Neuronal stem cell (in vitro differentiated cells): ENCODE results near the gene PSD2.

Source experiments
- DNase-seq: peaks from one replicate; pipeline ENCODE4 v3.0.0-alpha.2; 2013; ENCODE audit warnings: low spot score
- H2AFZ ChIP-seq: one replicate; pipeline ENCODE4 v1.6.1; 2013; ENCODE audit warnings: mild to moderate bottlenecking, low read length, inconsistent platforms
- H2AK5ac ChIP-seq: 2 replicates; pipeline ENCODE4 v1.6.1; 2013; ENCODE audit warnings: low read depth, mild to moderate bottlenecking, inconsistent platforms, low read length, moderate library complexity, mixed read lengths
- H2BK120ac ChIP-seq: 2 replicates; pipeline ENCODE4 v1.6.1; 2013; ENCODE audit warnings: low read depth, mild to moderate bottlenecking, inconsistent platforms, low read length, moderate library complexity, mixed read lengths
- H2BK12ac ChIP-seq: one replicate; pipeline ENCODE4 v1.6.1; 2013; ENCODE audit warnings: low read length, inconsistent platforms
- H2BK15ac ChIP-seq: 2 replicates; pipeline ENCODE4 v1.6.1; 2013; ENCODE audit warnings: mild to moderate bottlenecking, low read length, inconsistent platforms, mixed read lengths
- H2BK5ac ChIP-seq: one replicate; pipeline ENCODE4 v1.6.1; 2013; ENCODE audit warnings: inconsistent platforms, mild to moderate bottlenecking, low read length, moderate library complexity
- H3K14ac ChIP-seq: one replicate; pipeline ENCODE4 v1.6.1; 2013; ENCODE audit warnings: low read length, inconsistent platforms
- H3K18ac ChIP-seq: 2 replicates; pipeline ENCODE4 v1.6.1; 2013; ENCODE audit warnings: low read length, inconsistent platforms
- H3K23ac ChIP-seq: 2 replicates; pipeline ENCODE4 v1.6.1; 2013; ENCODE audit warnings: low read depth, mild to moderate bottlenecking, mixed read lengths, low read length, inconsistent platforms; ENCODE audit not compliant: poor library complexity
- H3K27ac ChIP-seq: replicated peaks from 3 replicates; pipeline ENCODE4 v1.5.1; 2013; ENCODE audit warnings: low read length, inconsistent platforms
- H3K27me3 ChIP-seq, 3 experiments: 2 replicates each; pipeline ENCODE4 v1.6.1; 2013; ENCODE audit warnings: low read length in 3 of 3, mild to moderate bottlenecking in 2 of 3, inconsistent platforms in 1 of 3, low read depth in 1 of 3, mixed read lengths in 1 of 3, moderate library complexity in 1 of 3; ENCODE audit not compliant: control insufficient read depth in 3 of 3, insufficient read depth in 3 of 3
- H3K36me3 ChIP-seq, 2 donors: replicated peaks in 1 of 2; 2 replicates each; pipeline ENCODE4 v1.6.1; 2013; ENCODE audit warnings: low read length in 2 of 2; ENCODE audit not compliant: control insufficient read depth in 2 of 2, insufficient read depth in 2 of 2
- H3K4ac ChIP-seq: 2 replicates; pipeline ENCODE4 v1.6.1; 2013; ENCODE audit warnings: inconsistent platforms, mild to moderate bottlenecking, low read length, moderate library complexity
- H3K4me1 ChIP-seq, 2 donors: 1 replicate in 1 of 2; 2 replicates in 1 of 2; pipeline ENCODE4 v1.6.1; 2013; ENCODE audit warnings: low read length in 2 of 2, low read depth in 1 of 2; ENCODE audit not compliant: control insufficient read depth in 2 of 2, insufficient read depth in 1 of 2
- H3K4me2 ChIP-seq: one replicate; pipeline ENCODE4 v1.6.1; 2013; ENCODE audit warnings: mild to moderate bottlenecking, low read length, inconsistent platforms; ENCODE audit not compliant: insufficient read depth, poor library complexity, severe bottlenecking
- H3K4me3 ChIP-seq, 2 donors: 2 replicates each; pipeline ENCODE4 v1.5.1; 2013; ENCODE audit warnings: low read length in 2 of 2, mild to moderate bottlenecking in 2 of 2, inconsistent platforms in 1 of 2, moderate library complexity in 1 of 2
- H3K79me1 ChIP-seq: one replicate; pipeline ENCODE4 v1.6.1; 2013; ENCODE audit warnings: low read depth, mild to moderate bottlenecking, inconsistent platforms, low read length, moderate library complexity
- H3K9ac ChIP-seq: one replicate; pipeline ENCODE4 v1.6.1; 2013; ENCODE audit warnings: mild to moderate bottlenecking, low read depth, low read length, inconsistent platforms; ENCODE audit not compliant: poor library complexity
- H3K9me3 ChIP-seq, 2 donors: replicated peaks in 1 of 2; 2 replicates each; pipeline versions ENCODE3 to v1.6.1; 2013; ENCODE audit warnings: low read length in 2 of 2, mild to moderate bottlenecking in 2 of 2, inconsistent platforms in 1 of 2, low read depth in 1 of 2, mixed read lengths in 1 of 2, moderate library complexity in 1 of 2; ENCODE audit not compliant: control insufficient read depth in 2 of 2, insufficient read depth in 1 of 2
- H4K8ac ChIP-seq: one replicate; pipeline ENCODE4 v1.6.1; 2013; ENCODE audit warnings: low read depth, mild to moderate bottlenecking, inconsistent platforms, low read length, moderate library complexity
- H4K91ac ChIP-seq: one replicate; pipeline ENCODE4 v1.6.1; 2013; ENCODE audit warnings: low read length, low read depth, mild to moderate bottlenecking, inconsistent platforms; ENCODE audit not compliant: poor library complexity
- WGBS, 2 donors: extraction: QIAGEN DNeasy Blood & Tissue Kit; methylation state at CpG; one replicate each; pipeline ENCODE4 v1.1.7; 2013; ENCODE audit warnings: missing lambda C conversion rate in 2 of 2, mixed read lengths in 1 of 2; ENCODE audit not compliant: insufficient read length in 2 of 2, insufficient replicate concordance in 1 of 2; ENCODE audit errors: extremely low coverage in 2 of 2; 5-methylcytosine and 5-hydroxymethylcytosine counted together

Gene PSD2

DNA sequence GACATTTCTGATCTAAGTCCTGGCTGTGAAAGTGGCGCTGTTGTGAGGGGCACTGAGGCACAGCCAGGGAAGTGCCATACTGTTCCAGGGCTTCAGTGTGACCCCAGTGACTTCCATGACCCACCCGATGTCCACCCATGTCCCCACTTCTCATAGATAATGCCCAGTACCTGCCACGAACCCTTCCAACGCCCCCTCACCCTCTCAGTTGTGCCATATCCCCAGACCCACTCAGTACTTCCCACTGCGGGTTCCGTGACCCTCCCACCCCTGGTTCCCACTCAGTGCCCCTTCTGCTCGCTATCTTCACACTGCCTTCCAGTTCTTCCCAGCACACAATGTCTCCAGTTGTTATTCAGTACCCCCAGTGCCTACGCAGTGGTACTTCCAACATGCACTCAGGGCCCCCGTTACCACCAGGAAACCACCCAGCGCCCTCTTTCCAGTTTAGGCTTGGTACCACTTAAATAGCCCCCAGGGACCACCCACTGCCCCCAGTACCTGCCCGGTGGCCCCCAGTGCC lies 30.7 kb upstream of the PSD2 start:
- Histone ChIP-seq H3K36me3 (no peaks in the 10 kb centered on the region), H2AK5ac (peak overlapping the region; percentile 82), H3K79me1 (no peaks in the 10 kb centered on the region), H3K18ac (peak overlapping the region; percentile 92), H4K91ac (no peak overlapping the region), H3K9ac (peak overlapping the region; percentile 14), H3K4me3 (peak overlapping the region in 1 of 2 donors; percentile 33), H3K27ac (no peak overlapping the region), H3K4ac (no peak overlapping the region), H2BK120ac (no peak overlapping the region), H2BK5ac (no peak overlapping the region), H3K4me1 (peaks cover 17 to 29% of the 10 kb centered on the region in 2 donors), H3K9me3 (no peaks in the 10 kb centered on the region), H3K4me2 (no peak overlapping the region), H3K27me3 (peaks cover 0 to 36% (median 20%) of the 10 kb centered on the region in 3 experiments), H2AFZ (peak overlapping the region; percentile 99), H2BK15ac (peak overlapping the region; percentile 2), H3K23ac (no peak overlapping the region), H2BK12ac (peak overlapping the region; percentile 87), H3K14ac (peak overlapping the region; percentile 9), H4K8ac (no peak overlapping the region)
- WGBS, 2 donors: no CpG with 5 or more reads among the region's 11 CpGs
- no peak for DNase-seq

DNA sequence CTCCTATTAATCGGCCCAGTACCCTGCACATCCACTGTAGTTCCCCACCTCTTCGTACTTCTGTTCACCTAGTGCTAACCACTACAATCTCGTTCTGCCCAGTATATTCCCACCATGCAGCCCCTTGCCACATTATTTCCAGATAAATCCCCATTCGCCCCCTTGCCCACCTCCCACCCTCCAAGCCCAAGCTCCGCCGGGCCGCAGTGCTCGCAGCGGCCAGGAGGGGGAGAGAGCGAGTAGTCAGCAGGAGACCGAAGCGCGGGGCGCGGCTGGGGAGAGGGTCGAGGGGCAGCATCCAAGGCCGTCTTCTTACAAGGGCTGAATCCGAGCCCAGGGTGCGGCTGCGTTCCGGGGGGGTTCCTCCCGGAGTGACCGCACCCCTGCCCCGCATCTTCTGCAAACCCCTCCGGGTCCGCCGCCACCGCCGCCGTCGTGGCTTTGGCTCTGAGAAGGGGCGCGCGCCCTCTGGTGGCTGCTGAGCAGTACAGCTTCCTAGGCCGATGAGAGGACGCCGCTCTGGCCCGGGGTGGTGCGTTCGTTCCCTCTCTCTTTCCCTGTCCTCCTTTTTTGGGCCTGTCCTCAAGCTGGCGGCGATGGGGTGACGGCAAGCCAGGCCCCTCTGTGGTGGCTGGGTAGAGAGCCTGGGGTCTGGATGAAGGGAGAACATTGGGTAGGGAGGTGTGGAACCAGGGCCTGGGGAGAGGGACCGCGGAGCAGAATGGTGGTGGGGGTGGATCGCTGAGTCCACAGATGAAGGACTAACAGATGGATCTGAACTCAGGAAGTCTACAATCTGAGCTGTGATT lies 30.0 kb upstream of the PSD2 start:
- H3K23ac ChIP-seq: peak overlapping the region; percentile 68
- H3K9ac ChIP-seq: peak overlapping the region; percentile 64
- H3K79me1 ChIP-seq: no peaks in the 10 kb centered on the region
- peak overlapping the region; percentile 57 to 77 for H3K4me3 ChIP-seq
- H3K4ac ChIP-seq: no peak overlapping the region
- H2BK120ac ChIP-seq: peak overlapping the region; percentile 48
- no peaks in the 10 kb centered on the region for H3K36me3 ChIP-seq
- peaks cover 0 to 35% (median 20%) of the 10 kb centered on the region in 3 experiments for H3K27me3 ChIP-seq
- H4K91ac ChIP-seq: no peak overlapping the region
- H2AK5ac ChIP-seq: peak overlapping the region; percentile 82
- H2BK12ac ChIP-seq: no peak overlapping the region
- no peak overlapping the region for H2BK5ac ChIP-seq
- H3K4me2 ChIP-seq: peak overlapping the region; percentile 81
- no peak overlapping the region for H4K8ac ChIP-seq
- H2AFZ ChIP-seq: peak overlapping the region; percentile 99
- H3K18ac ChIP-seq: peak overlapping the region; percentile 92
- no peak overlapping the region for H3K14ac ChIP-seq
- peak overlapping the region; percentile 2 for H2BK15ac ChIP-seq
- H3K27ac ChIP-seq: no peak overlapping the region
- WGBS, 2 donors: no CpG with 5 or more reads among the region's 46 CpGs
- H3K4me1 ChIP-seq: peaks cover 16 to 29% of the 10 kb centered on the region in 2 donors
- DNase-seq: peak; percentile 85
- H3K9me3 ChIP-seq: no peaks in the 10 kb centered on the region

DNA sequence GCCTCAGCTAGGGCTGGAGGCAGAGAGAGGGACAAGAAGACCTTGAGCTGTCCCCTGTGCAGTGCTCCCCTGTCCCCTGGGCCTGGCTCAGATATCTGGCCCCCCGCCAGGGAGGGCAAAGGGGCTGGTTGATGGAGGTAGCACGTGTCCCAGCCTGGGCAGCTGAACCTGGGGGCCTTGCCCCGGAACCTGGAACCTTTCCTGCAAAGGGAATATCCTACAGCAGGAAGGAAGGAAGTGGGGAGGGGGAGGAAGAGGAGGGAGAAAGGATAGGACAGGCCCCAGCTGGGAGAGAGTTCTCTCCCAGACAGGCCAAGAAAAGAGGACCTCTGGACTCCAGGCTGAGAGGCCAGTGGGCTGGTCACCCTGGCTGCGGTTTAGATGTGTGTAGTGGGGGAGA lies 27.6 kb upstream of the PSD2 start:
- DNase-seq: no peak

GRCh38 chr5:139768807-139769465 lies 26.7 kb upstream of the PSD2 start:
- Histone ChIP-seq H2BK15ac (no peak overlapping the region), H3K4ac (no peak overlapping the region), H2BK12ac (no peak overlapping the region), H3K18ac (peak overlapping the region; percentile 33), H3K27me3 (peaks cover 0 to 12% (median 11%) of the 10 kb centered on the region in 3 experiments), H3K27ac (no peak overlapping the region), H3K4me2 (no peak overlapping the region), H3K9ac (no peak overlapping the region), H3K4me1 (peaks cover 12 to 15% of the 10 kb centered on the region in 2 donors), H3K36me3 (no peaks in the 10 kb centered on the region), H3K79me1 (no peaks in the 10 kb centered on the region), H3K9me3 (no peaks in the 10 kb centered on the region), H3K4me3 (no peak overlapping the region), H4K91ac (no peak overlapping the region), H3K23ac (no peak overlapping the region), H2AFZ (no peak overlapping the region), H2AK5ac (peak overlapping the region; percentile 81), H3K14ac (no peak overlapping the region), H2BK120ac (no peak overlapping the region), H2BK5ac (peak overlapping the region; percentile 10), H4K8ac (no peak overlapping the region)
- DNase-seq: no peak
- no CpG with 5 or more reads among the region's 7 CpGs for WGBS, 2 donors

More for the DNA sequence above, 27.6 kb upstream of the PSD2 start:
- Histone ChIP-seq H3K36me3 (no peaks in the 10 kb centered on the region), H2AK5ac (peak overlapping the region; percentile 74), H3K4me1 (peaks cover 16 to 24% of the 10 kb centered on the region in 2 donors), H2BK5ac (no peak overlapping the region), H3K27me3 (peaks cover 0 to 21% (median 20%) of the 10 kb centered on the region in 3 experiments), H3K4ac (no peak overlapping the region), H3K27ac (no peak overlapping the region), H4K91ac (no peak overlapping the region), H3K79me1 (no peaks in the 10 kb centered on the region), H2AFZ (no peak overlapping the region), H3K23ac (no peak overlapping the region), H3K9ac (no peak overlapping the region), H2BK120ac (peak overlapping the region; percentile 6), H2BK12ac (peak overlapping the region; percentile 66), H3K14ac (no peak overlapping the region), H3K4me3 (no peak overlapping the region), H3K4me2 (no peak overlapping the region), H2BK15ac (no peak overlapping the region), H4K8ac (no peak overlapping the region), H3K18ac (peak overlapping the region; percentile 22), H3K9me3 (no peaks in the 10 kb centered on the region)
- no CpG with 5 or more reads among the region's 4 CpGs for WGBS, 2 donors
